HEK293 (cell line): Measurements from ENCODE around the gene KIF4A.

Source experiments
- CTCF ChIA-PET: fragments of 350-600 bp; formaldehyde crosslinking; extraction: SDS; loops from one replicate; lab custom pipeline; 2021; ENCODE audit warnings: antibody characterized with exemption; lab: Yijun Ruan, JAX
- POLR2A ChIA-PET: fragments of 300-600 bp; formaldehyde crosslinking; extraction: SDS; loops from one replicate; lab custom pipeline; 2020; ENCODE audit warnings: antibody characterized with exemption, inconsistent platforms; lab: Yijun Ruan, JAX
- H3K27ac ChIP-seq: fragments of 200-500 bp; sonication (Bioruptor generic); 2 replicates; pipeline ENCODE4 v1.5.1; 2014; ENCODE audit warnings: low read depth, low read length, control low read depth, inconsistent platforms; ENCODE audit errors: extremely low read depth
- H3K36me3 ChIP-seq, 2 experiments: fragments of 200-500 bp in 1 of 2; sonication (Bioruptor generic) in 1 of 2; 1 replicate in 1 of 2; 2 replicates in 1 of 2; pipeline ENCODE4 v1.5.1; 2014 to 2017; ENCODE audit warnings: inconsistent platforms in 2 of 2, low read length in 2 of 2; ENCODE audit not compliant: control insufficient read depth in 2 of 2, insufficient read depth in 1 of 2
- H3K4me1 ChIP-seq: fragments of 200-500 bp; sonication (Bioruptor generic); 2 replicates; pipeline ENCODE4 v1.5.1; 2014; ENCODE audit warnings: mild to moderate bottlenecking, low read length, inconsistent platforms; ENCODE audit not compliant: control insufficient read depth, insufficient read depth
- H3K4me3 ChIP-seq: 2 replicates; pipeline ENCODE4 v1.5.1; 2011; ENCODE audit warnings: low read depth, mild to moderate bottlenecking, control low read depth, low read length, moderate library complexity
- H3K9me3 ChIP-seq: fragments of 200-500 bp; sonication (Bioruptor generic); 2 replicates; pipeline ENCODE4 v1.5.1; 2014; ENCODE audit warnings: low read depth, low read length, inconsistent platforms; ENCODE audit not compliant: control insufficient read depth, insufficient read depth
- BCL11A ChIP-seq: fragments of 450-650 bp; formaldehyde crosslinking; IDR thresholded peaks from 2 replicates; pipeline ENCODE4 v1.5.1; 2016; ENCODE audit warnings: low read depth, missing biosample characterization, missing genetic modification characterization
- BCL11B ChIP-seq: fragments of 450-650 bp; formaldehyde crosslinking; IDR thresholded peaks from 2 replicates; pipeline ENCODE4 v1.5.1; 2016; ENCODE audit warnings: low read depth, missing biosample characterization, missing genetic modification characterization
- FEZF1 ChIP-seq: fragments of 450-650 bp; formaldehyde crosslinking; IDR thresholded peaks from 2 replicates; pipeline ENCODE4 v1.5.1; 2016; ENCODE audit warnings: missing biosample characterization, missing genetic modification characterization
- GLI4 ChIP-seq: fragments of 450-650 bp; formaldehyde crosslinking; IDR thresholded peaks from 2 replicates; pipeline ENCODE4 v1.5.1; 2016; ENCODE audit warnings: missing biosample characterization, missing genetic modification characterization
- GLIS1 ChIP-seq: fragments of 450-650 bp; formaldehyde crosslinking; IDR thresholded peaks from 2 replicates; pipeline ENCODE4 v1.5.1; 2016; ENCODE audit warnings: missing biosample characterization, missing genetic modification characterization
- GLIS2 ChIP-seq: fragments of 450-650 bp; formaldehyde crosslinking; IDR thresholded peaks from 2 replicates; pipeline ENCODE4 v1.5.1; 2016; ENCODE audit warnings: missing biosample characterization, missing genetic modification characterization
- IKZF3 ChIP-seq: fragments of 450-650 bp; IDR thresholded peaks from 2 replicates; pipeline ENCODE4 v1.5.0; 2018; ENCODE audit warnings: missing biosample characterization, mild to moderate bottlenecking, missing genetic modification characterization, moderate library complexity
- SALL2 ChIP-seq: fragments of 450-650 bp; formaldehyde crosslinking; IDR thresholded peaks from 2 replicates; pipeline ENCODE4 v1.5.0; 2017; ENCODE audit warnings: missing biosample characterization, mild to moderate bottlenecking, missing genetic modification characterization, borderline replicate concordance
- SP2 ChIP-seq: fragments of 450-650 bp; formaldehyde crosslinking; IDR thresholded peaks from 2 replicates; pipeline ENCODE4 v1.5.1; 2016; ENCODE audit warnings: missing biosample characterization, missing genetic modification characterization
- TCF7L2 ChIP-seq: IDR thresholded peaks from 2 replicates; pipeline ENCODE4 v1.6.1; 2011; ENCODE audit warnings: low read depth, mild to moderate bottlenecking, inconsistent platforms, low read length, moderate library complexity, borderline replicate concordance
- ZBTB8A ChIP-seq: fragments of 450-650 bp; formaldehyde crosslinking; IDR thresholded peaks from 2 replicates; pipeline ENCODE4 v1.5.1; 2016; ENCODE audit warnings: missing biosample characterization, missing genetic modification characterization
- ZEB2 ChIP-seq: fragments of 450-650 bp; formaldehyde crosslinking; IDR thresholded peaks from 2 replicates; pipeline ENCODE4 v1.5.1; 2016; ENCODE audit warnings: missing biosample characterization, missing genetic modification characterization
- ZNF138 ChIP-seq: fragments of 450-650 bp; formaldehyde crosslinking; IDR thresholded peaks from 2 replicates; pipeline ENCODE4 v1.5.1; 2016; ENCODE audit warnings: missing biosample characterization, missing genetic modification characterization, borderline replicate concordance
- ZNF37A ChIP-seq: fragments of 450-650 bp; IDR thresholded peaks from 2 replicates; pipeline ENCODE4 v1.5.1; 2018; ENCODE audit warnings: missing biosample characterization, missing genetic modification characterization
- ZNF521 ChIP-seq: fragments of 450-650 bp; formaldehyde crosslinking; IDR thresholded peaks from 2 replicates; pipeline ENCODE4 v1.5.1; 2017; ENCODE audit warnings: missing biosample characterization, mild to moderate bottlenecking, missing genetic modification characterization
- ZNF548 ChIP-seq: fragments of 450-650 bp; formaldehyde crosslinking; IDR thresholded peaks from 2 replicates; pipeline ENCODE4 v1.5.1; 2016; ENCODE audit warnings: missing biosample characterization, missing genetic modification characterization
- ZNF561 ChIP-seq: fragments of 450-650 bp; IDR thresholded peaks from 2 replicates; pipeline ENCODE4 v1.5.1; 2018; ENCODE audit warnings: missing biosample characterization, missing genetic modification characterization, borderline replicate concordance
- ZNF600 ChIP-seq: fragments of 450-650 bp; formaldehyde crosslinking; IDR thresholded peaks from 2 replicates; pipeline ENCODE4 v1.5.1; 2016; ENCODE audit warnings: missing biosample characterization, missing genetic modification characterization
- ZNF660 ChIP-seq: fragments of 450-650 bp; IDR thresholded peaks from 2 replicates; pipeline ENCODE4 v1.5.1; 2018; ENCODE audit warnings: missing biosample characterization, mild to moderate bottlenecking, missing genetic modification characterization
- ZNF792 ChIP-seq: fragments of 450-650 bp; formaldehyde crosslinking; IDR thresholded peaks from 2 replicates; pipeline ENCODE4 v1.5.1; 2016; ENCODE audit warnings: missing biosample characterization, missing genetic modification characterization
- ZSCAN16 ChIP-seq: fragments of 450-650 bp; formaldehyde crosslinking; IDR thresholded peaks from 2 replicates; pipeline ENCODE4 v1.5.1; 2016; ENCODE audit warnings: missing biosample characterization, missing genetic modification characterization
- TF ChIP-seq, protein P1 (sequence below): fragments of 450-650 bp; formaldehyde crosslinking; IDR thresholded peaks from 2 replicates; pipeline ENCODE4 v1.5.1; 2016; ENCODE audit warnings: missing biosample characterization, missing genetic modification characterization
- TF ChIP-seq, protein P2 (sequence below): fragments of 450-650 bp; formaldehyde crosslinking; IDR thresholded peaks from 2 replicates; pipeline ENCODE4 v1.5.1; 2016; ENCODE audit warnings: missing biosample characterization, missing genetic modification characterization
- TF ChIP-seq, protein P3 (sequence below): fragments of 450-650 bp; formaldehyde crosslinking; IDR thresholded peaks from 2 replicates; pipeline ENCODE4 v1.5.1; 2017; ENCODE audit warnings: missing biosample characterization, mild to moderate bottlenecking, missing genetic modification characterization, moderate library complexity

KIF4A gene

DNA sequence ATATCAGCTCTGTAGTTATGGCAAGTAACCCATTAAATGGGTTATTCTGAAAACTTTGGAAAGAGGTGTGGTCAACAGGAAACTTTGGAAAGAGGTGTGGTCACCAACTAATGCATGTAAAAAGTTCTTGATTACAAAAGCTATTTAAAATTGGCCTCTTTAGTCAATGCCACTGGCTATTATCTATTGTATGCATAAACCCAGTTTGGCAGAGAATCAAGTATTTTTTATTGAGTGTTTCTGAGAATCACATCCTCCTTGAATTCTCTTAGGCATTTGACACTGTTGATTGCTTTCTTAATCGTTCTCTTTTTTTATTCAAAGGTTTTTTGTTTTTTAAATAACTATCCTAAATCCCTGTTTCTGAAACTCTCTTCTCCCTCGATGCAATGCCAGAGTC lies 37.4 kb upstream of the KIF4A start:
- Histone ChIP-seq H3K27ac (no peak overlapping the region), H3K4me3 (no peak overlapping the region), H3K4me1 (no peaks in the 10 kb centered on the region), H3K9me3 (no peaks in the 10 kb centered on the region; the same call in none of the 2 replicates), H3K36me3 (no peaks in the 10 kb centered on the region)
- TF ChIP-seq FEZF1 (tag by site-specific recombination): no peak
- no peak for TF ChIP-seq ZNF138 (tag by site-specific recombination)
- TF ChIP-seq TCF7L2: no peak
- TF ChIP-seq ZNF37A (tag by site-specific recombination): no peak
- TF ChIP-seq BCL11A: no peak
- TF ChIP-seq ZNF521 (tag by site-specific recombination): no peak
- CTCF ChIA-PET: no interaction called here
- POLR2A ChIA-PET: no interaction called here

DNA sequence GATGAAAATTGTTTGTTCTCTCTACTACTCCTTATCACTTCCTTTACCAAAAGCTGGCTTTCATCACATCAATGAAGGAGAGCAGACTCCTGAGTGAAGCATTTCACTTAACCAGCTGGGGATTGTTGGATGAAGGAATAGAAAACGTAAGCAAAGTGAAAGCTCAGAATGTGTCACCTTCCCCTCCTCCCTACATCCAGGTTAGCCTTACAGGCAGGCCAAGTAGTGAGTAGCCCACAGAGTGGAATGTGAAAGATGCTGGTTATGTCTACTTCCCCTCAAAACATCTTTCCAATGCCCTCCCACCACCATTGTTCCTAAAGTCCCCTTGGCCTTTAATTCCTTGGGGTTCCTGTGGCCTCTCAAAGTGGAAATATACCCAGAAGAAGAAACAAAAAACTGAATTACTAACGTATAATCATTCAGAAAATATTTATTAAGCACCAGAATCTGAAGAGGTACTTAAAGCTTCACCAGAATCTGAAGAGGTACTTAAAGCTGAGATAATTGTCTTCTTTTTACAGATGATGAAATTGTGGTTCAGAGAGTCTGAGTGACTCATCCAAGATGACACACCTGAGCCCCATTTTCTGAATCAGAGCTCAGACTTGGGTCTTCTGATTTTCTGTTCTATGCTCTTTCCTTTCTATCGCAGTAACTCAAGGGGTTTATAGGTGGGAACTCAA lies 36.4 kb upstream of the KIF4A start:
- TF ChIP-seq ZNF548 (no peak), GLIS2 (tag by site-specific recombination) (no peak), GLIS1 (tag by site-specific recombination) (no peak), ZNF792 (tag by site-specific recombination) (no peak), ZSCAN16 (tag by site-specific recombination) (no peak), ZNF660 (tag by site-specific recombination) (no peak), BCL11B (tag by site-specific recombination) (no peak), SP2 (tag by site-specific recombination) (no peak), GLI4 (tag by site-specific recombination) (no peak), IKZF3 (no peak), ZBTB8A (no peak), ZNF561 (no peak), SALL2 (tag by site-specific recombination) (no peak), ZEB2 (tag by site-specific recombination) (no peak), ZNF600 (tag by site-specific recombination) (no peak)
- TF ChIP-seq, protein P1, sequence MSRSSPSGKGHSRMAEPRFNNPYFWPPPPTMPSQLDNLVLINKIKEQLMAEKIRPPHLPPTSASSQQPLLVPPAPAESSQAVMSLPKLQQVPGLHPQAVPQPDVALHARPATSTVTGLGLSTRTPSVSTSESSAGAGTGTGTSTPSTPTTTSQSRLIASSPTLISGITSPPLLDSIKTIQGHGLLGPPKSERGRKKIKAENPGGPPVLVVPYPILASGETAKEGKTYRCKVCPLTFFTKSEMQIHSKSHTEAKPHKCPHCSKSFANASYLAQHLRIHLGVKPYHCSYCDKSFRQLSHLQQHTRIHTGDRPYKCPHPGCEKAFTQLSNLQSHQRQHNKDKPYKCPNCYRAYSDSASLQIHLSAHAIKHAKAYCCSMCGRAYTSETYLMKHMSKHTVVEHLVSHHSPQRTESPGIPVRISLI (tag by site-specific recombination): no peak
- TF ChIP-seq, protein P2, sequence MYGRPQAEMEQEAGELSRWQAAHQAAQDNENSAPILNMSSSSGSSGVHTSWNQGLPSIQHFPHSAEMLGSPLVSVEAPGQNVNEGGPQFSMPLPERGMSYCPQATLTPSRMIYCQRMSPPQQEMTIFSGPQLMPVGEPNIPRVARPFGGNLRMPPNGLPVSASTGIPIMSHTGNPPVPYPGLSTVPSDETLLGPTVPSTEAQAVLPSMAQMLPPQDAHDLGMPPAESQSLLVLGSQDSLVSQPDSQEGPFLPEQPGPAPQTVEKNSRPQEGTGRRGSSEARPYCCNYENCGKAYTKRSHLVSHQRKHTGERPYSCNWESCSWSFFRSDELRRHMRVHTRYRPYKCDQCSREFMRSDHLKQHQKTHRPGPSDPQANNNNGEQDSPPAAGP (tag by site-specific recombination): no peak
- TF ChIP-seq, protein P3, sequence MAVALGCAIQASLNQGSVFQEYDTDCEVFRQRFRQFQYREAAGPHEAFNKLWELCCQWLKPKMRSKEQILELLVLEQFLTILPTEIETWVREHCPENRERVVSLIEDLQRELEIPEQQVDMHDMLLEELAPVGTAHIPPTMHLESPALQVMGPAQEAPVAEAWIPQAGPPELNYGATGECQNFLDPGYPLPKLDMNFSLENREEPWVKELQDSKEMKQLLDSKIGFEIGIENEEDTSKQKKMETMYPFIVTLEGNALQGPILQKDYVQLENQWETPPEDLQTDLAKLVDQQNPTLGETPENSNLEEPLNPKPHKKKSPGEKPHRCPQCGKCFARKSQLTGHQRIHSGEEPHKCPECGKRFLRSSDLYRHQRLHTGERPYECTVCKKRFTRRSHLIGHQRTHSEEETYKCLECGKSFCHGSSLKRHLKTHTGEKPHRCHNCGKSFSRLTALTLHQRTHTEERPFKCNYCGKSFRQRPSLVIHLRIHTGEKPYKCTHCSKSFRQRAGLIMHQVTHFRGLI (tag by site-specific recombination): no peak

More for the DNA sequence above, 36.4 kb upstream of the KIF4A start:
- Histone ChIP-seq H3K9me3 (no peaks in the 10 kb centered on the region; the same call in none of the 2 replicates), H3K4me3 (no peak overlapping the region), H3K36me3 (no peaks in the 10 kb centered on the region), H3K27ac (no peak overlapping the region), H3K4me1 (no peaks in the 10 kb centered on the region)
- CTCF ChIA-PET: interaction anchor here (0.5 to 1.4 kb wide), 4 partner anchors 9 to 760 kb away, joined by 3 read pairs; partner anchors contain the start of gene IGBP1
- POLR2A ChIA-PET: no interaction called here
